ENCODE results near the gene COL4A6.
"Not testable (repeated sequence)": the region's sequence is repeated elsewhere in the genome, so short reads cannot be mapped to it uniquely, and the experiment has no call there.

The COL4A6 gene

DNA sequence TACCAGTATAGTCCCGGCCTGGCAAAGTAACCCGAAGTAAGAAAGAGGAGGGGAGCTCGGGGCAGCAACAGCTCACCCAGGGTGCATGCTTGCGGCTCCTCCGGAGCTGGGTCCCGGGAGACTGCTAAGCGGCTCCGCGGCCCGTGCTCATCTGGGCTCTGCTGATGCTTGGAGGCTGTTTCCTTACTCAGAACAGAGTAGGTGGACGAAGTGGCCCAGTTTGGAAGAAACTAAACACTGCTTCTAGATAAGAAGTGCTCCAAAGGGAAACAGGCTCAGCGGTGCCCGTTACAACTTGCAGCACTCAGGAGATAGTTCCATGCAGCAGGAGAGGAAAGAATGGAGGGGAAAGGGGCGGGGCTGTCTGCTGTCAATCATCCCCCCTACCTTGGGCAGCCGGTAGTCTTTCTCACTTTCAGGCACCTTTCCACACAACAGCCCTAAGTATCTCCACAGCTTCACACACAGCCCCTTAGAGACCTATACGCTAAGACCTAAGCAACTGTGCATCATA is at the start of gene COL4A6:
Gene COL4A6 (minus strand): TSS at position 313 of the 514 bp plus-strand sequence. CDS start 226 bp downstream, at position 87.
- no peak for DNase-seq (ENCODE audit: low spot score)

DNA sequence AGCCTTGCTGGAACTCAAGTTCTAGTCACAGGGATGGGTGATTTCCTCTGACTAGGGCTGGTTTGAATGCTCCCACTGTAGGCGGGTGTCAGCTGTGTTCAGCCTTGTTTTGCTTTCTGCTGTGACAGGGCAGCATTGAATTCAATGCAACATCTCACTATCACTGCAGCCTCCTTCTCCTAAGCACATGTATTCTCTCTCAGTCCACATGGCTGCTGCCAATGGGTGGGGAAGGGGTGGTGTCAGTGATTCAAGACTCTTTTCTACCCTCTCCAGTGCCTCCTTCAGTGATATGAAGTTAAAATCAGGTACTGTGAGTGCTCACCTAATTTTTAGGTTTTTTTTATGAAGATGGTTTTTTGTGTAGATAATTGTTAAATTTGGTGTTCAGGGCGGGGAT is 47.7 kb upstream of the COL4A6 start:
- DNase-seq (ENCODE audit: low spot score), result no peak

GRCh38 chrX:108484251-108484650 is 46.0 kb upstream of the COL4A6 start:
- no peak for DNase-seq (ENCODE audit: low spot score)

DNA sequence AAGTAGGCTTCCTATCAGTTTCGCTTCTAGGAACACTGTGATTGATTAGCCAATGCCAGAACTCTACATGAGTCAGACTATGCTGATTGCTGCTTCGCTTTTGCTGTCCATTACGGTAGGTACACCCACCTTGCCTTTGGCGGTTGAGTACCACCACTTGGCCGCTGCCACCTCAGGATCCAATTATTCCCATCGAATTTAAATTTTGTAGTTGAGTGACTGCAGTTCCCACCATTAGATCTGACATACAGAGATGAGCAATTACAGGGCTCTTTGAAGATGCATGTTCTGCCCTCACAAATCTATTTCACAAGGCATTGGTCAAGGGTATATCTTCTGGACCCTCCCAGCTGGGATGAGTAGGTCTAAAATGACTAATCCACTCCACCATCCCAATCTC is 43.3 kb upstream of the COL4A6 start:
- not testable (repeated sequence) for DNase-seq (ENCODE audit: low spot score)

DNA sequence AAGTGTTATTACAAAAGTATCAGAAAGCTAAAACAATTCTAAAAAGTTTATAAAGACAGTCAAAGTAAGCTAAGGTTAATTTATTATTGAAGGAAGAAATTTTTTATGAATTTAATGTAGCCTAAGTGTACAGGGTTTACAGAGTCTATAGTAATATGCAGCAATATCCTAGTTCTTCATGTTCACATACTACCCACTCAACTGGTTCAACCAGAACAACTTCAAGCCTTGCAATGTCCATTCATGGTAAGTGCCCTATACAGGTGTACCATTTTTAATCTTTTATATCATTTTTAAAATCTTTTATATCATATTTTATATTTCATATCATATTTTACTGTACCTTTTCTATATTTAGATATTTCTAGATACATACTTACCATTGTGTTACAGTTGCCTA is 35.8 kb upstream of the COL4A6 start:
- no peak for DNase-seq (ENCODE audit: low spot score)

GRCh38 chrX:108468486-108468885 is 30.3 kb upstream of the COL4A6 start:
- DNase-seq (ENCODE audit: low spot score), result no peak

- no peak for DNase-seq (ENCODE audit: low spot score)
Observed at GRCh38 chrX:108464604-108465003, 26.4 kb upstream of the COL4A6 start.

- DNase-seq (ENCODE audit: low spot score), result no peak
Observed at GRCh38 chrX:108456971-108457477, 18.8 kb upstream of the COL4A6 start.

- DNase-seq (ENCODE audit: low spot score), result no peak
Observed at GRCh38 chrX:108453841-108454240, 15.6 kb upstream of the COL4A6 start.

DNA sequence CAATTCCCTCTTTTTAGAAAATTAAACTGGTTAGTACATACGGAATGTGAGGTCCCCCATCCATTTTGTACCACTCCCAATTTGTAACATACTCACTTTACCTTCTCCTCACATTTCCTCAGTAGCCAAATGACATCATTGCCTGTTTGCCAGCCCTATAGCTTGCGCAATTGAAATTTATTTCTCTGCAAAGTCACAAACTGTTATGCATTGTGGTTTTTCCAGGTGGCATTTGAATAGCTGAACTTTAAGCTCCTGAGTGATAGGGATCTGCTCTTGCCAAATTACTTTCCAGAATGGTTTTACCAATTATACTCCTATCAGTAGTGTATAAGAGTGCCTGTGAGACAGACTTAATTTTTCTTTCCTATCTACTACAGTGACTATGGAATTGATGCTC is 9.1 kb upstream of the COL4A6 start:
- DNase-seq (ENCODE audit: low spot score), result no peak

GRCh38 chrX:108442901-108443464 is 4.8 kb upstream of the COL4A6 start:
- DNase-seq (ENCODE audit: low spot score), result no peak

- no peak for DNase-seq (ENCODE audit: low spot score)
Observed at GRCh38 chrX:108439961-108440696, 1.9 kb upstream of the COL4A6 start.

GRCh38 chrX:108439426-108439942 is 1.3 kb upstream of the COL4A6 start, which contains the start of gene COL4A5:
TSS of gene COL4A5 (plus strand) at chrX:108439838. CDS start at chrX:108440126, 288 bp downstream.
- DNase-seq (ENCODE audit: low spot score), result peak; percentile 30

- no peak for DNase-seq (ENCODE audit: low spot score)
Observed at GRCh38 chrX:108437349-108438109, 693 bp downstream of the COL4A6 start.

DNA sequence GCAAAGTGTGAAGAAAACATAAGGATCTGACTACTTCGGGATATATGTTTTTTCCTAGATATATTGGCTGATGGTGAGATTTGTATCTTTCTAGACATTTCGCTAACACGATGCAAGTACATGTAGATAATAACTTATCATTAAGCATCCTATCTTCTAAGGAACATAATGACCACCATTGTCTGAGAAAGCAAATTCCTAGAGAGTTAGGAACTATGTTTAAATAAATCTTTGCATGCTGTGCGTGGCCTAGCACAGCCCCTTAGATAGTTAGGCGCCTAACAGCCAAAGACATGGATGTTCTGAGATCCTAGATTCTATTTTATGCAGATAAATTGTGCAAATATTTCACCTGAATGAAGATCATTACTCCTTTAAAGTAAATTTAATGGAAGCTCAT is 3.0 kb downstream of the COL4A6 start:
- no peak for DNase-seq (ENCODE audit: low spot score)

- DNase-seq (ENCODE audit: low spot score), result no peak
Observed at GRCh38 chrX:108426262-108426661, 12.0 kb downstream of the COL4A6 start.

DNA sequence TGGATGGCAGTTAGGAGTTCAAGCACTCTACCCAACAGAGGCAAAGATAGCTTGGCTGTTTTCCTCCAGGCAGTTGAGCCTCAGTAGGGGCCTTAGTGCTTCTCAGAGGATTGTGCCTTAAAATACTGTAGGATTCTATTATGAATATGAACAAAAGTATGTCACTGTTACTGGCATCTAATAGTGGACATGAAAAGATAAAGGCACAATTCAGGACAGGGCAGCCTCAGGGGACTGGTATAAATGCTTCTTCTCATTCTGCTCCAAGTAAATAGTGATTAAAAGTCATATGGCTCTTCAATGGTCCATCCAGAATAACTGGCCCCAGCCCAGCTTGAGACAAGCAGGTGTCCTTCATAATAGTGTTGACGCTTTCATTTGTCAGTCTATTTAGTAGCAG is 17.7 kb downstream of the COL4A6 start:
- DNase-seq (ENCODE audit: low spot score), result no peak

DNA sequence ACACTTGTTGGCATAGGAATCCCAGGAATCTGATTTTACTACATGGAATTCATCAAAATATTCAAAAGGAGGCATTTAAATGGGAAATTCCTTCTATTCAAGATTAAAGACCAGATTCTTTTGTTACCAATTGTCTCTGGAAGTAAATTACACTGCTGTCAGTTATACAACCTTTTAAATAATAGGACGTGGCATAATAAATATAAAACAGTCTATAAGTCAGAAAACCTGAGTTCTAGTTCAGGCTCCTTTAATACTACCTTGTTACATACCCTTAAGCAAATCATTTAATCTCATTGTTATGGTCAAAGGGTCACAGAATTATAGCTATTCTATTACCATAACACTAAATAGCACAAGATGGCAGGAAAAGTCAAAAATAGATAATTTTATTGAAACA is 18.8 kb downstream of the COL4A6 start:
- DNase-seq (ENCODE audit: low spot score), result no peak

DNA sequence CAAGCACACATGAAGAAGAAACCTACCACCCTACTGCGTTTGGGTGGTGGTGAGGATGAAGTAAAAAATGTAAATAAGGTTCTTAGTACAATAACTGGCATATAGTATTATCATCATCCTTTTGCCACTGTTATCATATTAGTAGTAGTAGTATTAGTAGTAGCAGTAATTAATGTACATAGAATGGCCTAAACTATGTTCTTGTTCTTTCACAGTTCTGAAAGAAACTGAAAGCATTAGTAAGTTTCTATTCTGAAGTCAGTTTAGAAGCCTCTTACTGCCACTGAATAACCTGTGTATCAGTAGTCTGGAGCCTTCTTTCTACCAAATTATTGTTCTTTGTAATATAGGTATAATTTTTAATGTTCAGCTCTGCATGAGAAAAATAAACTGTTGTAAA is 21.0 kb downstream of the COL4A6 start:
- no peak for DNase-seq (ENCODE audit: low spot score)

DNA sequence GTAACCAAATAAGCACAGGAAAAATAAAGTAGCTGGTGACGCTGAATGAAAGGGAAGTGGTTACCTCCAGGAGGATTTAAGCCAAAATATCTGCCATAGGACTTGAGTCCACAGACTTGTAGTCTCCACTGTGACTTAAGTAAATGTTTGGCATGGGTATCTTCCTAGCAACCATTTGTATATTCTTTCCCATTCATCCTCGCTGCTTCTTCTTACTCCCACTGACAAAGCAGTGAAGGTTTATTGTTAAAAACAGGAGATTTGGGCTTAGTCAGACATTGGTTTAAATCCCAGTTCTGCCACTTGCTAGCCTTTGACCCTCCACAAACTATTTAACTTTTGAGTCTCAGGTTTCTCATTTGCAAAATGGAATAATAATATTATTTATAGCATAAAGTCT is 22.3 kb downstream of the COL4A6 start:
- DNase-seq (ENCODE audit: low spot score), result no peak

DNA sequence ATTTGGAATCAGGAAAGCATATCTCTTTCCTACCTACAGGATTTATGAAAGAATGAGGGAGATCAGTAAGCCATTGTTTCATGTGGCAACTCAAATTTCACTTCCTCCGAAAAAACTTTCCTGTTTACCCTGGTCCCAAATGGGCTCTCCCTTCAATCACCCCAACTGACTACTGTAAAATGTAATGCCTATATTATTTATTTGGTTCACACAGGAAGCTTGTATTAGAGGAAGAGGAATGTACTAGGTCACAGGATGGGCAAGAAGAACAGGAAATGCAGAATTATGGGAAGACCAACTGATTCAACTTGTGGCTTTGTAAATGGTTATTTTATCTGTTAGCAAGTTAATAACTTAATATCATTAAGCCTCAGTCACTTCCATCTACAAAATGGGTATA is 23.1 kb downstream of the COL4A6 start:
- DNase-seq (ENCODE audit: low spot score), result no peak

GRCh38 chrX:108412783-108413182 is 25.4 kb downstream of the COL4A6 start:
- DNase-seq (ENCODE audit: low spot score), result no peak

Measured in HuH-7.5 (cell line).